D341Med (cell line): ENCODE measurements around the gene APCDD1L.
"Not testable (repeated sequence)": the region's sequence is repeated elsewhere in the genome, so short reads cannot be mapped to it uniquely, and the experiment has no call there.

Experiments
- DNase-seq: peaks from one replicate; pipeline ENCODE4 v3.0.0; 2012; ENCODE audit warnings: low spot score

APCDD1L gene

GRCh38 chr20:58545565-58546415, 30.6 kb upstream of the APCDD1L start:
- no peak for DNase-seq

GRCh38 chr20:58544891-58545290, 29.7 kb upstream of the APCDD1L start:
- no peak for DNase-seq

GRCh38 chr20:58544286-58544685, 29.1 kb upstream of the APCDD1L start:
- DNase-seq = peak; percentile 82

- DNase-seq = no peak
Measured at GRCh38 chr20:58543274-58543673, 28.1 kb upstream of the APCDD1L start.

GRCh38 chr20:58542411-58543095, 27.4 kb upstream of the APCDD1L start:
- DNase-seq = no peak

GRCh38 chr20:58542034-58542410, 26.8 kb upstream of the APCDD1L start:
- not testable (repeated sequence) for DNase-seq

- no peak for DNase-seq
Measured at GRCh38 chr20:58538752-58539151, 23.6 kb upstream of the APCDD1L start.

- no peak for DNase-seq
Measured at GRCh38 chr20:58537831-58538230, 22.6 kb upstream of the APCDD1L start.

- no peak for DNase-seq
Measured at GRCh38 chr20:58536289-58536688, 21.1 kb upstream of the APCDD1L start.

- no peak for DNase-seq
Measured at GRCh38 chr20:58531657-58532056, 16.5 kb upstream of the APCDD1L start.

- DNase-seq = no peak
Measured at GRCh38 chr20:58531063-58531462, 15.9 kb upstream of the APCDD1L start.

GRCh38 chr20:58528412-58528811, 13.2 kb upstream of the APCDD1L start:
- DNase-seq = no peak

- no peak for DNase-seq
Measured at GRCh38 chr20:58526411-58526810, 11.2 kb upstream of the APCDD1L start.

- no peak for DNase-seq
Measured at GRCh38 chr20:58524814-58525213, 9.6 kb upstream of the APCDD1L start.

- DNase-seq = no peak
Measured at GRCh38 chr20:58523971-58524315, 8.7 kb upstream of the APCDD1L start.

GRCh38 chr20:58523072-58523970, 8.1 kb upstream of the APCDD1L start:
- DNase-seq = peak; percentile 84

- peak; percentile 54 for DNase-seq
Measured at GRCh38 chr20:58522666-58523065, 7.5 kb upstream of the APCDD1L start.

- DNase-seq = no peak
Measured at GRCh38 chr20:58521763-58522162, 6.6 kb upstream of the APCDD1L start.

GRCh38 chr20:58519940-58520712, 4.9 kb upstream of the APCDD1L start:
- no peak for DNase-seq

GRCh38 chr20:58518896-58519593, 3.8 kb upstream of the APCDD1L start:
- no peak for DNase-seq

GRCh38 chr20:58518387-58518786, 3.2 kb upstream of the APCDD1L start:
- DNase-seq = no peak
